HUES48 (cell line): ENCODE data around the gene TNNI3.
A peak's percentile ranks its signal among the peaks of the same experiment; 100 is the strongest.
"Not testable (repeated sequence)": the region's sequence is repeated elsewhere in the genome, so short reads cannot be mapped to it uniquely, and the experiment has no call there.

Source experiments
- H3K27ac ChIP-seq: one replicate; pipeline ENCODE4 v1.7.0; 2013; ENCODE audit warnings: low read depth, low read length, inconsistent platforms
- H3K27me3 ChIP-seq: 2 replicates; pipeline ENCODE4 v1.6.1; 2013; ENCODE audit warnings: mild to moderate bottlenecking, low read length; ENCODE audit not compliant: control insufficient read depth, insufficient read depth
- H3K36me3 ChIP-seq: 2 replicates; pipeline ENCODE4 v1.6.1; 2013; ENCODE audit warnings: low read length; ENCODE audit not compliant: control insufficient read depth, insufficient read depth
- H3K4me1 ChIP-seq: 2 replicates; pipeline ENCODE4 v1.6.1; 2013; ENCODE audit warnings: mild to moderate bottlenecking, low read length; ENCODE audit not compliant: control insufficient read depth, insufficient read depth
- H3K4me3 ChIP-seq: 2 replicates; pipeline ENCODE4 v1.5.1; 2013; ENCODE audit warnings: mild to moderate bottlenecking, low read depth, low read length
- H3K9ac ChIP-seq: 2 replicates; pipeline ENCODE4 v1.6.1; 2013; ENCODE audit warnings: mild to moderate bottlenecking, low read depth, low read length, moderate library complexity
- H3K9me3 ChIP-seq: 2 replicates; pipeline ENCODE4 v1.6.1; 2013; ENCODE audit warnings: low read length; ENCODE audit not compliant: control insufficient read depth, insufficient read depth

Gene TNNI3

DNA sequence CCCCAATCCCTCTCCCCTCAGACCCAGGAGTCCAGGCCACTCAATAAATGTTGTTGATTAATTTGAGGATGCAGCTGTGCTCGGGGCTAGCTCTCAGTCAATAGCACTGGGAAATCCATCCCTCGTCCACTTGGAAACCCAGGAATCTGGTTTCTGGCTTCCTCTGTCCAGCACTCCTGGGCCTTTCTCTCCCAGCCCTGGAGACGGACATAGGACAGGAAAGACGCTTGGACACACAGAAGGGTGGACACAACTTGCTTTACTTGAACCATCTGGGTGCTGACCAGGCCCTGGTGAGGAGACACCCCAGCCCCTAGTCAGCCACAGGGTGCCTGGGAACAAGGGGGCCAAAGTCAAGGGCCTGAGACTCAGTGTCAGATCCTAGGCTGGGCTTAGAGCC, 891 bp upstream of the TNNI3 start:
- H3K9ac ChIP-seq: no peak overlapping the region

DNA sequence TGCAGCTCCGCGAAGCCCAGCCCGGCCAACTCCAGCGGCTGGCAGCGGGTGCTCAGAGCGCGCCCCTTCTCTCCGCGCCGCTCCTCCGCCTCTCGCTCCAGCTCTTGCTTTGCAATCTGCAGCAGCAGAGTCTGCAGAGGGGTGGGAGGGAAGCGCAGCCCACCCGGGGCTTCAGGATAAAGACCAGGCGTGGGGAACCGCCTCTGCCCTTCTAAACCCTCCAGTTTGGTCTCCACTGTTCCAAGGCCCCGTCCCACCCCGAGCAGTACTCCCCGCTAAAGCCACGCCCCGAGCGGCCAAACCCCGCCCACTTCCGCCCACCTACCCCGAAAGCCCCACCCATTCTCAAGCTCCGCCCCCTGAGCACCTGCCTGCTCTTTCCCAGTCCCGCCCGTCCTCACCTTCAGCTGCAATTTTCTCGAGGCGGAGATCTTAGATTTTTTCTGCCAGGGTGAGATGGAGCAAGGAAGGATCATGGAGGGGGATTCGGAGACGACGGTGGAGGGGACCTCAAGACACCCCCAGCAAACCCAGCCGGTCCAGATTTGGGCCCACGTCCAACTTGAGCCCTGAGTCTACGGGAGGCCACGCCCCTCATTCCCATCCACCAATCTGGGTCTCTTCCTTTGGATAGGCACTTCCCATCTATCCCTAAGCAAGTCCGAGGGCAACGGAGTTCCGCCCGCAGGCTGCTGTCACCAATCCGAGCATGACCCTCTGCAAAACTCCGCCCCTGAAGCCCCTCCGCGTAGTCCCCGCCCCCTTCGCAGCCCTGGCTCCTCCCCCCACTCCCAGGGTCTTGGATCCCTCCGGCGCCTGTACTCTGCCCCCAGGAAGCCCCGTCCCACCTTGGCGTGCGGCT, 1.1 kb downstream of the TNNI3 start:
- Histone ChIP-seq H3K9ac (no peak overlapping the region), H3K27me3 (peaks cover 6% of the 10 kb centered on the region), H3K4me1 (peaks cover 9% of the 10 kb centered on the region), H3K36me3 (0 out of 2 replicates have a peak, but pooled peaks cover 4% of the 10 kb centered on the region), H3K4me3 (peak overlapping the region; percentile 72), H3K9me3 (0 out of 2 replicates have a peak, but pooled peaks cover 6% of the 10 kb centered on the region), H3K27ac (no peak overlapping the region)

More for the DNA sequence above, 891 bp upstream of the TNNI3 start:
- H3K4me1 ChIP-seq: peaks cover 9% of the 10 kb centered on the region
- H3K36me3 ChIP-seq: no peaks in the 10 kb centered on the region
- no peaks in the 10 kb centered on the region for H3K9me3 ChIP-seq
- H3K4me3 ChIP-seq: no peak overlapping the region
- H3K27ac ChIP-seq: no peak overlapping the region
- H3K27me3 ChIP-seq: peaks cover 15% of the 10 kb centered on the region

DNA sequence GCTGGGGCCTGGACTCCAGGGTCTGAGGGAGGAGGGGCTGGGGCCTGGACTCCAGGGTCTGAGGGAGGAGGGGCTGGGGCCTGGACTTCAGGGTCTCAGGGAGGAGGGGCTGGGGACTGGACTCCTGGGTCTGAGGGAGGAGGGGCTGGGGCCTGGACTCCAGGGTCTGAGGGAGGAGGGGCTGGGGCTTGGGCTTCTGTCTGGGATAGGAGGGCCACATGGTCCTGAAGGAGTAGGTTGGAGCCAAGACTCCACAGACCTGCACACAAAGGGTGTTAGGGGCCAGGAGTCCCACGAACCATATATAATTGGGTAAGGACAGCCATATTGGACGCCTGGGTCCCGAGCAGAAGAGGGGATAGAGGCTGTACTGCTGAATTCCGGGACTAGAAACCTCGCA, 1.7 kb downstream of the TNNI3 start:
- not testable (repeated sequence) for H3K27ac ChIP-seq, H3K27me3 ChIP-seq, H3K9me3 ChIP-seq, H3K4me1 ChIP-seq, H3K36me3 ChIP-seq, H3K9ac ChIP-seq
- H3K4me3 ChIP-seq: peak overlapping the region; percentile 72

DNA sequence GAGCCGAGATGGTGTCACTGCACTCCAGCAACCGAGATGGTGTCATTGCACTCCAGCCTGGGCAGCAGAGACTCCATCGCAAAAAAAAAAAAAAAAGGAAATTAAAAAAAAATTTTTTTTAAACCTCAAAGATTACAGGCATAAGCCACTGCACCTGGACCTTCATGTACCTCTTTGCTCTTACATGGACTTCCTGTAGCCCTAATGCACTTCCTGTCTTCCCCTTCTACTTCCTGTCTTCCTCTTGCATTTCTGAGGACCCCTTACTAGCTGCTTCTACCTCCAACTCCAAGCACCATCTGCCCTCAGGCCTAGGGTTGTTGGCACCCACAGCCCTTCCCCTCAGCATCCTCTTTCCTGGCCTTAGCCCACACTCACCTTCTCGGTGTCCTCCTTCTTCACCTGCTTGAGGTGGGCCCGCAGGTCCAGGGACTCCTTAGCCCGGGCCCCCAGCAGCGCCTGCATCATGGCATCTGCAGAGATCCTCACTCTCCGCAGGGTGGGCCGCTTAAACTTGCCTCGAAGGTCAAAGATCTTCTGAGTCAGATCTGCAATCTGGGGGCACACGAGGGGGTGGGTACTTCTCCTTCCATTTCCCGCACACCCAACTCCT, 3.8 kb downstream of the TNNI3 start:
- H3K36me3 ChIP-seq: peaks cover 7% of the 10 kb centered on the region; the same call in 1 of the 2 replicates

DNA sequence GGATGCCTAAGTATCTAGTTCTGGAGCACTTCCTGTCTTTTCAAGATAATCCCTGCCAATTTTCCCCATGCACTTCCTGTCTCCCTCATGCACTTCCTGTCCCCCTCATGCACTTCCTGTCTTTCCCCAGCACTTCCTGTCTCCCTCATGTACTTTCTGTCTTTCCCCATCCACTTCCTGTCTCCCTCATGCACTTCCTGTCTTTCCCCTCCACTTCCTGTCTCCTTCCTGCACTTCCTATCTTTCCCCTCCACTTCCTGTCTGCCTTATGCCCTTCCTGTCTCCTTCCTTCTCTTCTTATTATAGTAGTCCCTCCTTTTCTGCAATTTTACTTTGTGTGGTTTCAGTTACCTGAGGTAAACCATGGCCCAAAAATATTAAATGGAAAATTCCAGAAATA, 5.5 kb downstream of the TNNI3 start:
- H3K4me3 ChIP-seq: no peak overlapping the region
- H3K9me3 ChIP-seq: 0 out of 2 replicates have a peak, but pooled peaks cover 6% of the 10 kb centered on the region
- H3K27ac ChIP-seq: no peak overlapping the region
- H3K27me3 ChIP-seq: no peaks in the 10 kb centered on the region
- no peak overlapping the region for H3K9ac ChIP-seq
- peaks cover 16% of the 10 kb centered on the region for H3K4me1 ChIP-seq
- H3K36me3 ChIP-seq: peaks cover 7% of the 10 kb centered on the region; the same call in 1 of the 2 replicates

More for the DNA sequence above, 3.8 kb downstream of the TNNI3 start:
- Histone ChIP-seq H3K27me3 (no peaks in the 10 kb centered on the region), H3K9me3 (0 out of 2 replicates have a peak, but pooled peaks cover 6% of the 10 kb centered on the region), H3K4me1 (peaks cover 7% of the 10 kb centered on the region), H3K9ac (no peak overlapping the region), H3K27ac (no peak overlapping the region), H3K4me3 (no peak overlapping the region)

DNA sequence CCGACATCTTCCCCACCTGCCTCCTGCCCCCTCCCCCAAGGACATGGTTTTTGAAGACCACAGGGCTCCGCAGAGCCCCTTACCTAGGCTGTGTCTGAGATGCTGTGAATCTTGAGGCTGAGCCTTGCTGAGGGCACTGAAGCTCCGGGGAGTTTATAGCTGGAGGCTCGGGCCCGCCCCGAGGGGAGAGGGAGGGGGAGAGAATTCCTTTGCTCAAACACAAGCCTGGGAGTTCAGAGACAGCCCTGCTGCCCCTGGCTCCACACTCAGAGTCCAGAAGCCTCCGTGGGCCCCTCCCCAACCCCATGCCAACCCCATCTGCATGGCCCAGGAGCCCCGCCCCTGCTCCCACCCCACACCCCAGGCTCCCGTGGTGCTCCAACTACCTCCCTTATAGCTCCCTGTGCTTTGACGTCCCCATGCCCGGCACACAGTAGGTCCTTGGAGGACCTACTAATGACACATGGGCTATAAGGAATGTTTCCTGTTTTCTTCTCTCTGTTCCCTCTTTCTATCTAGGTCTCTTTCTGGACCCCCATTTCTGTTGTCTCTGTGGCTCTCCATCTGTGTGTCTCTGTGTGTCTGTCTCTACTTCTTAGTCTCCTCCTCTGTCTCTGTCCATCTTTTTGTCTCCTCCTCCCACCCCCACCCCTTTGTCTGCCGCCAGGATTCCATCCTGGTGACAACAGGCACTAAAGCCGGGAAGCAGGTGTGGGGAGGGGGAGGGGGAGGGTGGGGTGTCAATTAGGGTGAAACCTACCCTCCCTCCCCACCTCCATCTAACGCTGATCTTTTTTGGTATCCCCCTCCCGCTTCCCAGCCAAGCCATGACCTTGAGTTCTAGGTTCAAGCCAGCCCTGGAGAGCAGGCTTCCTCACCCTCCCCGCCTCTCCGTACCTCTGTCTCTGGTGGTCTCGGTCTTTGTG, 8.2 kb downstream of the TNNI3 start, which contains the start of gene TNNT1:
Gene TNNT1, minus strand, starts transcription at position 129 of the 926 bp plus-strand sequence. CDS start 2,049 bp downstream, outside the sequence.
- peaks cover 16% of the 10 kb centered on the region for H3K4me1 ChIP-seq
- no peak within 1 kb of the TSS for H3K9ac ChIP-seq
- H3K4me3 ChIP-seq: peak within 1 kb of the TSS; percentile 47
- H3K9me3 ChIP-seq: 0 out of 2 replicates have a peak, but pooled peaks cover 6% of the 10 kb centered on the region
- H3K36me3 ChIP-seq: peaks cover 7% of the 10 kb centered on the region; the same call in 1 of the 2 replicates
- no peaks in the 10 kb centered on the region for H3K27me3 ChIP-seq
- H3K27ac ChIP-seq: peak within 1 kb of the TSS; percentile 55

DNA sequence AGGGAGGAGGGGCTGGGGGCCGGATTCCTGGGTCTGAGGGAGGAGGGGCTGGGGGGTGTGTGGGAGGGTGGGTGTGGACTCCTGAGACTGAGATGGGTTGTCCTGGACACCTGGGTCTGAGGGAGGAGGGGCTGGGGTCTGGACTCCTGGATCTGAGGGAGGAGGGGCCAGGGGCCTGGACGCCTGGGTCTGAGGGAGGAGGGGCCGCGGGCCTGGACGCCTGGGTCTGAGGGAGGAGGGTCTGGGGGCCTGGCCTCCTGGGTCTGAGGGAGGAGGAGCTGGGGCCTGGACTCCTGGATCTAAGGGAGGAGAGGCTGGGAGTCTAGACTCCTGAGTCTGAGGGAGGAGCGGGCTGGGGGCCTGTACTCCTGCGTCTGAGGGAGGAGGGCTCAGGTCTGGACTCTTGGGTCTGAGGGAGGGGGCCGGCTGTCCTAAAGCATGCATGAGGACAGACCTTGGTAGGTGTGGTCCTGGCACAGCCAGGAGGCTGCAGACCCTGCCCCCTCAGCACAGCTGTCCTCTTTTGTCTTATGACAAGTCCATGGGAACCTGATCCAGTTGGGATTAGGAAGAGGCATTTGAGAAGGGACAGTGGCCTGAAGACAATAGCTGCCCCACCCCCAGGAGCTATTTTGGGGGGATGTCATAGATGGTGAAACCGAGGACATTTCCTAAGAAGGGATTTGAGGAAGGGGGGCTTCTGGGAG, 9.8 kb downstream of the TNNI3 start:
- Histone ChIP-seq H3K36me3 (peaks cover 3% of the 10 kb centered on the region; the same call in 1 of the 2 replicates), H3K4me3 (no peak overlapping the region), H3K9me3 (0 out of 2 replicates have a peak, but pooled peaks cover 6% of the 10 kb centered on the region), H3K27me3 (no peaks in the 10 kb centered on the region), H3K9ac (no peak overlapping the region), H3K4me1 (peaks cover 16% of the 10 kb centered on the region), H3K27ac (peak overlapping the region; percentile 8)

DNA sequence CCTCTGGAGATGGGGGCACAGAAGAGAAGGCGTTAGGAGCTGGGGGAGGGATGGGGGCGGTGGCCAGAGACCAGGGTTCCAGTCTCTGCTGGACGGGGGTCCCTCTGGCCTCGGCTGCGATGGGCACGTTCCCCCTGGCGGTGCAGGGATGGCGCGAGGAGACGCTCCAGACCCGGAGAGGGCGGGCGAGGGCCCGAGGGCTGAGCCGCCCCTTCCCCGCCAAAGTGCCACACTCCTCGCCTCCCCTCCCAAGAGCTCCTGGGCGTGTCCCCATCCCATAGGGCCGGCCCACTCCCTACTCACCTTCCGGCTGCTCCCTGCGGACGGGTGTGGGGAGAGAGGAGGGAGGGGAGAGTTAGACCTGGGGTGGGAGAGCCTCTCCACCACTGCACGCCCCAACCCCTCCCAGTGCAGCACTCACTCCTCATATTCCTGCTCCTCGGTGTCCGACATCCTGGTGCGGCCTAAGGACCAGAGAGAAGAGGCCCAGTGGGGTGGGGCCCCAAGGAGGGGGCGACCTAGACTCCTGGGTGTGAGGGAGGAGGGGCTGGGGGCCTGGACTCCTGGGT, 10.7 kb downstream of the TNNI3 start:
- Histone ChIP-seq H3K27me3 (no peaks in the 10 kb centered on the region), H3K4me1 (peaks cover 16% of the 10 kb centered on the region), H3K27ac (peak overlapping the region; percentile 81), H3K9me3 (no peaks in the 10 kb centered on the region), H3K36me3 (peaks cover 3% of the 10 kb centered on the region; the same call in 1 of the 2 replicates), H3K4me3 (peak overlapping the region; percentile 75), H3K9ac (no peak overlapping the region)

DNA sequence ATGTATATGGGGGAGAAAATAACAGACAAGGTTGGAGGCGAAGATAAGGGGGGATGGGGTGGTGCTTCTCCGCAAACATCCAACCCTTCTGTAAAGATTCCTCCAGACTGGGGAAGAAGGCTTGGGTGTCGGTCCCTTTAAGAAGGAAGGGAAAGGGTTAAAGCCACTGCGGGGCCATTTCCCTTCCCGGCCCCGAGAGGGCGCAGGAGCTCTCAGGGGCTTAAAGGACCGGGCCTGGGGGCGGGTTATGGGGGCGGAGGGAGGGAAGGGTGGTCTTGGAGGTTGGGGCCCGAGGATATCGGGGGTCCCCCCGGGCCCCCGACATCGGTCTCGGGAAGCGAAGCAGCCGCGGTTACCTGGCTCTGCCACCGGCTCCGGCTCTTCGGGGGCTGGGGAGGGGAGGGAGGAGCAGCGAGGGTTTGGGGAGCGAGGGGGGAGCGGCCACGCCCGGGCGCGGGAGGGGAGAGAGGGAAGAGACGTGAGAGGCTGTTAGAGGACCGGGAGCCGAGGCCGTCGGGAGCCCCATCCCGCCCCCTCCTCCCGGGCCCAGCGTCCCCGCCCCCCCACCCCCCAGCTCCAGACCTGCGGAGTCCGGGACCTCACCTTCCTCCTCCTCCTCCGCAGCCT, 11.3 kb downstream of the TNNI3 start:
- H3K27ac ChIP-seq: peak overlapping the region; percentile 81
- no peaks in the 10 kb centered on the region for H3K27me3 ChIP-seq
- 0 out of 2 replicates have a peak, but pooled peaks cover under 1% of the 10 kb centered on the region for H3K36me3 ChIP-seq
- H3K9ac ChIP-seq: no peak overlapping the region
- no peaks in the 10 kb centered on the region for H3K9me3 ChIP-seq
- H3K4me3 ChIP-seq: peak overlapping the region; percentile 75
- peaks cover 16% of the 10 kb centered on the region for H3K4me1 ChIP-seq
